GF-D8 (cell line): ENCODE measurements around the gene YEATS4.

Experiments
- DNase-seq: peaks from one replicate; lab custom pipeline; 2025; lab: John Stamatoyannopoulos, UW

YEATS4 gene

DNA sequence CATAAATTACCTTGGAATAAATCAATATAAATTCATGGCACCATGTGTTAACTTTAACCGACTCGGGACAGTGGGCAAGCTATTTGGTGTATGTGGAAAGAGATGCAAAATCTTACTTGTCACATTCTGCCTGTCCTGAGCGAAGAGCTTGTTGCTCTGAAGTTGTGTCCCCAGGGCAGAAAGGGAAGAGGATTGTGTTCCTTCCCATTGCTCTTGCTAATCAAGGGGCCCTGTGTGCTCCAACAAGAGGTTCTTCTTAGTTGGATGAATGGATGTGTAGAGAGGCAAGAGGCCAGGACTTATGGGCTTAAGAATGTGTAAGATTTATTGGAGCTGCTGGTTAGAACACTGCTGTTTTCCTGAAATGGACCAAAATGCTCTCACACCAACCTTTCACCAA is 74.1 kb downstream of the YEATS4 start:
- DNase-seq: no peak

GRCh38 chr12:69435644-69436043 is 76.1 kb downstream of the YEATS4 start:
- DNase-seq: no peak

GRCh38 chr12:69437073-69437472 is 77.5 kb downstream of the YEATS4 start:
- DNase-seq: no peak

DNA sequence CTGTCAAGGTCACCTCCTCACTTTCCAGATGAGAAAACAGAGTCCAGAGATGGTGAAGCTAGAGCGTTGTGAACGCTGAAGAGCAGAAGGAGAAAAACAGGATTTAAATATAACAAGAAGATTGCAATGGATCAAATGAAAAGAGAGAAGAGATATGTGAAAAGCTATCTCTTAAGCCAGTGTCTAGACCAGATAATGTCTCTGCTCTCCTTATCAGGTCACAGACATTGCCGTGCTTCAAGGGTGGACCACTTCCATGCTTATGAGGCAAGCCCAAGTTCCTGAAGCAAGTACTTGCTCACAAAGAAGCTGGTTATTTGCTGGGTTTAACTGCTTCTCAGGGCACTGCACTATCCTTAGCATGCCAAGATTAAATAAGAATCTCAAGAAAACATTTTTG is 79.0 kb downstream of the YEATS4 start:
- DNase-seq: no peak

DNA sequence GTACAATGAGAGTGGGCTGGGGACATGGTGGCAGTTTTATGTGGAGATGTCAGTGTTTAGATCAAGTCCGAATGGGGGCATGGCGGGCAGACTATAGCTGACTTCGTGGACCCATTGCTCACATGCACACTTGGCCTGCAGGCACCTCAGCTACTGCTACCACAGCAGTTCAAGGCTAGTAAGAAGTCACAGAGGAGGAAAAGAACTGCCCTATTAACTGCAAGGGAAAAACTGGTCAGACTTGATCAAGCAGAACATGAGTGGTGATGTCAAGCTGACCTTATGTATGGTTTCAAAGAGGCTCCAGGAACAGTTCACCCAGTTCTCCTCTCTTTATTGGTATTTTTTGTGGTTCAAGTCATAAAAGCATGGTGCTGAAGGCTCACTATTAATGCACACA is 80.5 kb downstream of the YEATS4 start:
- DNase-seq: no peak
